T-cell (primary cell): ENCODE data around the gene GCK. TPM values are rescaled to one million over a fixed set of nuclear protein-coding genes. Genes with fewer than 3 reads are reported as not detected.

Experiments
- ATAC-seq, 4 experiments: fragments of 200-7000 bp in 3 of 4; fragments of 150-1000 bp in 1 of 4; cut with Tn5 transposase; replicated peaks in 1 of 4; 1 replicate in 3 of 4; 2 replicates in 1 of 4; pipeline ENCODE4 v1.10.0; 2021; ENCODE audit warnings: moderate library complexity in 3 of 4, mild to moderate bottlenecking in 2 of 4, moderate number of reproducible peaks in 1 of 4
- CTCF ChIA-PET, 2 donors: fragments of 300-600 bp; sonication (Branson Sonifier 250); formaldehyde crosslinking; loops; one replicate each; lab custom pipeline; 2022; ENCODE audit warnings: antibody characterized with exemption in 2 of 2; lab: Charles Lee
- POLR2A ChIA-PET, 2 donors: fragments of 300-600 bp; sonication (Branson Sonifier 250); formaldehyde crosslinking; loops; one replicate each; lab custom pipeline; 2022; ENCODE audit warnings: antibody characterized with exemption in 2 of 2; lab: Charles Lee
- DNase-seq, 35 experiments: peaks; one replicate each; pipeline versions ENCODE4 v3.0.0 to v3.0.0-alpha.2; 2013 to 2023
- H3K27ac ChIP-seq: one replicate; pipeline ENCODE4 v1.5.1; 2013; ENCODE audit warnings: low read length
- H3K27me3 ChIP-seq, 2 experiments: replicated peaks in 1 of 2; 1 replicate in 1 of 2; 2 replicates in 1 of 2; pipeline versions ENCODE4 v1.6.1 to v1.7.0; 2013; ENCODE audit warnings: low read length in 1 of 2, mixed read lengths in 1 of 2; ENCODE audit not compliant: control insufficient read depth in 2 of 2, insufficient read depth in 2 of 2; ENCODE audit errors: extremely low read depth in 1 of 2
- H3K36me3 ChIP-seq, 2 donors: 1 replicate in 1 of 2; 2 replicates in 1 of 2; pipeline versions ENCODE4 v1.6.1 to v1.7.0; 2013; ENCODE audit warnings: low read length in 1 of 2; ENCODE audit not compliant: control insufficient read depth in 2 of 2, insufficient read depth in 1 of 2; ENCODE audit errors: extremely low read depth in 1 of 2
- H3K4me1 ChIP-seq, 2 experiments: 1 replicate in 1 of 2; 2 replicates in 1 of 2; pipeline versions ENCODE4 v1.6.1 to v1.7.0; 2013; ENCODE audit warnings: low read length in 2 of 2, mixed read lengths in 1 of 2; ENCODE audit not compliant: insufficient read depth in 2 of 2, control insufficient read depth in 1 of 2; ENCODE audit errors: extremely low read depth in 1 of 2
- H3K4me3 ChIP-seq, 2 donors: 1 replicate in 1 of 2; 2 replicates in 1 of 2; pipeline versions ENCODE4 v1.5.1 to v1.7.0; 2013; ENCODE audit warnings: mild to moderate bottlenecking in 2 of 2, low read length in 1 of 2, moderate library complexity in 1 of 2; ENCODE audit not compliant: control insufficient read depth in 1 of 2; ENCODE audit errors: extremely low read depth in 1 of 2
- H3K9me3 ChIP-seq: 2 replicates; pipeline ENCODE4 v1.7.0; 2013
- H3K27ac Mint-ChIP-seq, 2 donors: one replicate each; pipeline ENCODE4 v1.8.0; 2020 to 2021; ENCODE audit warnings: mild to moderate bottlenecking in 2 of 2, mixed read lengths in 2 of 2
- H3K27me3 Mint-ChIP-seq, 2 donors: one replicate each; pipeline ENCODE4 v1.8.0; 2021 to 2022; ENCODE audit warnings: mixed read lengths in 2 of 2
- H3K36me3 Mint-ChIP-seq: one replicate; pipeline ENCODE4 v1.8.0; 2021; ENCODE audit warnings: mixed read lengths
- H3K4me1 Mint-ChIP-seq, 3 donors: one replicate each; pipeline ENCODE4 v1.8.0; 2020 to 2022; ENCODE audit warnings: mixed read lengths in 3 of 3, mild to moderate bottlenecking in 1 of 3
- H3K4me3 Mint-ChIP-seq, 3 donors: one replicate each; pipeline ENCODE4 v1.8.0; 2020 to 2022; ENCODE audit warnings: mild to moderate bottlenecking in 3 of 3, mixed read lengths in 3 of 3, moderate library complexity in 3 of 3
- H3K9me3 Mint-ChIP-seq, 3 donors: one replicate each; pipeline ENCODE4 v1.8.0; 2020 to 2022; ENCODE audit warnings: mixed read lengths in 3 of 3
- WGBS: methylation state at CpG from one replicate; pipeline ENCODE4 v1.1.5; 2013; ENCODE audit warnings: missing lambda C conversion rate; ENCODE audit not compliant: insufficient coverage; 5-methylcytosine and 5-hydroxymethylcytosine counted together
- total RNA-seq, 35 experiments: library from RNA in 6 of 35; stranded (reverse) in 6 of 35; fragments of 120-200 nt in 1 of 35; gene quantifications; one replicate each; pipeline versions ENCODE4 v1.2.1 to v1.2.4 and lab custom pipeline; 2013 to 2026

GCK gene
- total RNA-seq, 5 donors from 2014 or later (not counting 1 experiment from before 2014, with no cell fraction given): 0.28 to 0.82 (median 0.43) TPM; not detected in 1

DNA sequence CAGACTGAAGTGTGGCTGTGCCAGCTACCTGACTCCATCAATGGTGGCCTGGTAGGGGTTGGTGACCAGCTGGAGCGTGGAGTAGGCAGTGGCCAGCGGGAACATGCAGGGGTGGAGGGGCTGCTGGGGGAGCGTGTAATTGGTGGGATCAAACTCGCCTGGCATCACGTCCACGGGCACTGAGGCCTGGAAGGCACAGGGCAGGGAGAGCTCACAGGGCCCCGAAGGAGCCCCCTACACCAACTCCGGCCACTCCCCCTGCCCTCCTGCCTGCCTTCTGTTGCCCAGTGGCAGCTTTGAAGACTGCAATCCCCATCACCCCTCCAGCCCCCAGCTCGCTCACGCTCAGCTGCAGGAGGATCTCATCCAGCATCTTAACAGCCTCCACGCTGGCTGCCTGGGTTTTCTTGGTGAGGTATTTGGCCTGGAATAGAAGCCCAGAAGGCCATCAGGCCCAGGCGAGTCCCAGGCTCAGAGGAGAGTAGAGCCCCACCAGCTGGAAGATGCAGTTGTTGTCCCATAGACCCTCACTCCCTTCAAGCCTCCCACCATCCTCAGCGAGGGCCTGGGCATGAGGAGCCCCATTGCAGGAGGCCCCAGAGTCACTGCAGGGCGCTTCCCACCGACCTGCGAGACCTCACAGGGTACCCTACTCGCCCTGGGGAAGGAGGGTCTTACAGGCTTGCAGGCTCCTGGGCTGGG is 73.0 kb downstream of the GCK start:
- H3K27me3 ChIP-seq: no peaks in the 10 kb centered on the region
- H3K36me3 ChIP-seq: peaks cover 22 to 43% of the 10 kb centered on the region in 2 donors
- DNase-seq (no peak), ATAC-seq (no peak)
- CTCF ChIA-PET: no interaction called here
- Mint-ChIP-seq H3K27me3 (no peaks in the 10 kb centered on the region), H3K27ac (no peak overlapping the region), H3K4me1 (peaks cover 19 to 20% (median 20%) of the 10 kb centered on the region in 3 donors), H3K4me3 (no peak overlapping the region), H3K36me3 (peaks cover 38% of the 10 kb centered on the region), H3K9me3 (no peaks in the 10 kb centered on the region)
- no peaks in the 10 kb centered on the region for H3K4me1 ChIP-seq
- H3K9me3 ChIP-seq: no peaks in the 10 kb centered on the region
- no peak overlapping the region for H3K27ac ChIP-seq
- POLR2A ChIA-PET: no interaction called here
- WGBS: 98% methylated on average over 12 of the region's 17 CpGs
- H3K4me3 ChIP-seq: no peak overlapping the region

GRCh38 chr7:44114586-44115310 is 74.5 kb downstream of the GCK start:
- ChIA-PET POLR2A (no interaction called here), CTCF (no interaction called here)
- Mint-ChIP-seq H3K4me1 (peaks cover 7 to 8% (median 7%) of the 10 kb centered on the region in 3 donors), H3K27me3 (no peaks in the 10 kb centered on the region), H3K9me3 (no peaks in the 10 kb centered on the region), H3K27ac (no peak overlapping the region), H3K36me3 (peaks cover 27% of the 10 kb centered on the region), H3K4me3 (no peak overlapping the region)
- WGBS: 94% methylated on average over 12 of the region's 12 CpGs
- H3K4me3 ChIP-seq: no peak overlapping the region
- no peaks in the 10 kb centered on the region for H3K27me3 ChIP-seq
- H3K4me1 ChIP-seq: no peaks in the 10 kb centered on the region
- H3K36me3 ChIP-seq: peaks cover 24 to 29% of the 10 kb centered on the region in 2 donors
- no peak for DNase-seq
- H3K9me3 ChIP-seq: no peaks in the 10 kb centered on the region
- no peak overlapping the region for H3K27ac ChIP-seq
- no peak for ATAC-seq

DNA sequence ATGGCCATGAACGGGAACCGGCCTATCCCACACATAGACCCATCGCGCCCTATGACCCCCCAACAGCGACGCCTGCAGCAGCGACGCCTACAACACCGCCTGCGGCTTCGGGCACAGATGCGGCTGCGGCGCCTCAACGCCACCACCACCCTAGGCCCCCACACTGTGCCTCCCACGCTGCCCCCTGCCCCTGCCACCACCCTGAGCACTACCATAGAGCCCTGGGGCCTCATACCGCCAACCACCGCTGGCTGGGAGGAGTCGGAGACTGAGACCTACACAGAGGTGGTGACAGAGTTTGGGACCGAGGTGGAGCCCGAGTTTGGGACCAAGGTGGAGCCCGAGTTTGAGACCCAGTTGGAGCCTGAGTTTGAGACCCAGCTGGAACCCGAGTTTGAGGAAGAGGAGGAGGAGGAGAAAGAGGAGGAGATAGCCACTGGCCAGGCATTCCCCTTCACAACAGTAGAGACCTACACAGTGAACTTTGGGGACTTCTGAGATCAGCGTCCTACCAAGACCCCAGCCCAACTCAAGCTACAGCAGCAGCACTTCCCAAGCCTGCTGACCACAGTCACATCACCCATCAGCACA is 75.4 kb downstream of the GCK start:
- no peak for ATAC-seq
- POLR2A ChIA-PET: no interaction called here
- no peaks in the 10 kb centered on the region for H3K9me3 Mint-ChIP-seq

DNA sequence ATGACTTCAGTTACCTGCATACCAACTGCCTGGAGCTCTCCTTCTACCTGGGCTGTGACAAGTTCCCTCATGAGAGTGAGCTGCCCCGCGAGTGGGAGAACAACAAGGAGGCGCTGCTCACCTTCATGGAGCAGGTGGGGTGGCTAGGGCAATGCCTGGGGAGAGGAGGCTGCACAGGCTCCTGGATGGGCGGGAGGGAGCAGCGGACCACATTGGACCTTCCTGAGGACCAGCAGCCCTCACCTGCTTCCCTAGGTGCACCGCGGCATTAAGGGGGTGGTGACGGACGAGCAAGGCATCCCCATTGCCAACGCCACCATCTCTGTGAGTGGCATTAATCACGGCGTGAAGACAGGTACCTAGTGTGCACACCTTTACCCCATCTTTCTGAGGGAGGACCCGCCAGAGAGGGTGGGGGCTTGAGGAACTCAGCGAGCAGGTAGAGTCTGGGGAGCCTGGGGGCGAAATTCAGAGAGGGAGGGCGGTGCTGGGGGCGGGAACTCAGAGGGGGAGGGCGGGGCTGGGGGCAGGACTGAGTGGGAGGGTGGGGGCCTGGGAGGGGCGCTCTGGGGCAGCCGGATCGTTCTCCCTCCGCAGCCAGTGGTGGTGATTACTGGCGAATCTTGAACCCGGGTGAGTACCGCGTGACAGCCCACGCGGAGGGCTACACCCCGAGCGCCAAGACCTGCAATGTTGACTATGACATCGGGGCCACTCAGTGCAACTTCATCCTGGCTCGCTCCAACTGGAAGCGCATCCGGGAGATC is 76.1 kb downstream of the GCK start:
- POLR2A ChIA-PET: no interaction called here

More for the DNA sequence above, 75.4 kb downstream of the GCK start:
- 96% methylated on average over 16 of the region's 24 CpGs for WGBS
- H3K4me1 Mint-ChIP-seq: no peaks in the 10 kb centered on the region
- peaks cover 0 to 3% of the 10 kb centered on the region in 2 experiments for H3K27me3 ChIP-seq
- peaks cover 17 to 23% of the 10 kb centered on the region in 2 donors for H3K36me3 ChIP-seq
- H3K27ac Mint-ChIP-seq: no peak overlapping the region
- no peaks in the 10 kb centered on the region for H3K4me1 ChIP-seq
- peaks cover 22% of the 10 kb centered on the region for H3K36me3 Mint-ChIP-seq
- no peaks in the 10 kb centered on the region for H3K27me3 Mint-ChIP-seq
- no peaks in the 10 kb centered on the region for H3K9me3 ChIP-seq
- DNase-seq: no peak
- H3K27ac ChIP-seq: no peak overlapping the region
- CTCF ChIA-PET: no interaction called here
- H3K4me3 Mint-ChIP-seq: no peak overlapping the region
- H3K4me3 ChIP-seq: no peak overlapping the region

DNA sequence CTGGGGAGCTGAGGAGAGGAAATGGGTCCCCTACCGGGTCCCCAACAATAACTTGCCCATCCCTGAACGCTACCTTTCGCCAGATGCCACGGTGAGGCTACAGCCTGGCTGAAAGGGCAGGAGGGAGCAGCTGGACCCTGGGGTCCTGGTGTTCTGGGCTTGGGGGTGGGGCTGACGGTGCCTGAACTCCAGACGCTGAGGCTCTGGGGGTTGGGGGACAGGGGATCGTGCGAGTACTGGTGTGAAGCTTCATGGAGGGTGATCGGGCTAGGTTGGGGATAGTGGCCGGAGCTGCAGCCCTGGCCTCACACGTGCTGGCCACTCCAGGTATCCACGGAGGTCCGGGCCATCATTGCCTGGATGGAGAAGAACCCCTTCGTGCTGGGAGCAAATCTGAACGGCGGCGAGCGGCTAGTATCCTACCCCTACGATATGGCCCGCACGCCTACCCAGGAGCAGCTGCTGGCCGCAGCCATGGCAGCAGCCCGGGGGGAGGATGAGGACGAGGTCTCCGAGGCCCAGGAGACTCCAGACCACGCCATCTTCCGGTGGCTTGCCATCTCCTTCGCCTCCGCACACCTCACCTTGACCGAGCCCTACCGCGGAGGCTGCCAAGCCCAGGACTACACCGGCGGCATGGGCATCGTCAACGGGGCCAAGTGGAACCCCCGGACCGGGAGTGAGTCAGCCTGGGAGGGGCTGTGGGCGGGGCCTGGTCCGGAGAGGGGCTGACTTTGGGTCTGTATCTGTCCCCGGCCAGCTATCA is 76.8 kb downstream of the GCK start:
- CTCF ChIA-PET: no interaction called here
- Histone ChIP-seq H3K27ac (no peak overlapping the region), H3K27me3 (peaks cover 0 to 9% of the 10 kb centered on the region in 2 experiments), H3K4me3 (no peak overlapping the region), H3K9me3 (no peaks in the 10 kb centered on the region), H3K36me3 (peaks cover 20% of the 10 kb centered on the region in 2 donors), H3K4me1 (no peaks in the 10 kb centered on the region)
- H3K4me1 Mint-ChIP-seq: no peaks in the 10 kb centered on the region
- H3K27me3 Mint-ChIP-seq: peaks cover 0 to under 1% of the 10 kb centered on the region in 2 donors
- WGBS: 93% methylated on average over 37 of the region's 41 CpGs
- no peak overlapping the region for H3K4me3 Mint-ChIP-seq
- no peak for ATAC-seq
- peaks cover 13% of the 10 kb centered on the region for H3K36me3 Mint-ChIP-seq
- POLR2A ChIA-PET: no interaction called here
- H3K27ac Mint-ChIP-seq: no peak overlapping the region
- no peaks in the 10 kb centered on the region for H3K9me3 Mint-ChIP-seq
- DNase-seq: no peak

More for the DNA sequence above, 76.1 kb downstream of the GCK start:
- Mint-ChIP-seq H3K27me3 (no peaks in the 10 kb centered on the region), H3K4me1 (no peaks in the 10 kb centered on the region), H3K36me3 (peaks cover 17% of the 10 kb centered on the region), H3K9me3 (no peaks in the 10 kb centered on the region), H3K4me3 (no peak overlapping the region), H3K27ac (no peak overlapping the region)
- Histone ChIP-seq H3K36me3 (peaks cover 20 to 23% of the 10 kb centered on the region in 2 donors), H3K27ac (no peak overlapping the region), H3K27me3 (peaks cover 0 to 7% of the 10 kb centered on the region in 2 experiments), H3K4me1 (no peaks in the 10 kb centered on the region), H3K9me3 (no peaks in the 10 kb centered on the region), H3K4me3 (no peak overlapping the region)
- WGBS: 99% methylated on average over 11 of the region's 34 CpGs
- ATAC-seq (no peak), DNase-seq (no peak)
- CTCF ChIA-PET: no interaction called here
